B cell (primary cell): ENCODE measurements around the gene PLCG1. TPM values are rescaled to one million over a fixed set of nuclear protein-coding genes. Genes with fewer than 3 reads are reported as not detected.

Source experiments
- ATAC-seq: fragments of 200-7000 bp; cut with Tn5 transposase; one replicate; pipeline ENCODE4 v1.10.0; 2021; ENCODE audit warnings: low read depth, mild to moderate bottlenecking, moderate number of reproducible peaks, moderate library complexity
- CTCF ChIA-PET: fragments of 350-600 bp; sonication (Branson Sonifier 250); formaldehyde crosslinking; loops from one replicate; lab custom pipeline; 2021; ENCODE audit warnings: antibody characterized with exemption, inconsistent platforms; lab: Charles Lee
- POLR2A ChIA-PET: fragments of 350-600 bp; sonication (Branson Sonifier 250); formaldehyde crosslinking; loops from one replicate; lab custom pipeline; 2021; ENCODE audit warnings: antibody characterized with exemption; lab: Charles Lee
- DNase-seq: peaks from one replicate; pipeline ENCODE4 v3.0.0; 2013
- H2AFZ ChIP-seq: 2 replicates; pipeline ENCODE4 v1.6.1; 2012; ENCODE audit warnings: mild to moderate bottlenecking, low read depth, low read length; ENCODE audit not compliant: insufficient read depth, poor library complexity, severe bottlenecking
- H3K27ac ChIP-seq, 2 donors: 1 replicate in 1 of 2; 2 replicates in 1 of 2; pipeline ENCODE4 v1.5.1; 2012 to 2013; ENCODE audit warnings: low read length in 2 of 2, mild to moderate bottlenecking in 2 of 2, moderate library complexity in 1 of 2
- H3K27me3 ChIP-seq, 4 experiments: fragments of 200-600 bp in 1 of 4; sonication (generic) in 1 of 4; replicated peaks in 1 of 4; 1 replicate in 2 of 4; 2 replicates in 2 of 4; pipeline versions ENCODE4 v1.6.1 to v1.7.0; 2013 to 2016; ENCODE audit warnings: low read length in 3 of 4, mild to moderate bottlenecking in 2 of 4, mixed read lengths in 1 of 4, moderate library complexity in 1 of 4; ENCODE audit not compliant: insufficient read depth in 4 of 4, control insufficient read depth in 3 of 4; ENCODE audit errors: control extremely low read depth in 1 of 4
- H3K36me3 ChIP-seq, 2 experiments: replicated peaks in 1 of 2; 1 replicate in 1 of 2; 2 replicates in 1 of 2; pipeline versions ENCODE4 v1.6.1 to v1.7.1; 2013; ENCODE audit warnings: low read length in 1 of 2; ENCODE audit not compliant: insufficient read depth in 2 of 2, control insufficient read depth in 1 of 2; ENCODE audit errors: control extremely low read depth in 1 of 2, extremely low read depth in 1 of 2
- H3K4me1 ChIP-seq, 2 donors: fragments of 200-600 bp in 1 of 2; sonication (generic) in 1 of 2; 1 replicate in 1 of 2; 2 replicates in 1 of 2; pipeline versions ENCODE4 v1.5.1 to v1.6.1; 2013 to 2017; ENCODE audit warnings: low read length in 2 of 2; ENCODE audit not compliant: control insufficient read depth in 2 of 2, insufficient read depth in 2 of 2
- H3K4me2 ChIP-seq: replicated peaks from 2 replicates; pipeline ENCODE3; 2012; ENCODE audit warnings: mild to moderate bottlenecking, low read depth, low read length; ENCODE audit not compliant: poor library complexity, severe bottlenecking
- H3K4me3 ChIP-seq, 5 experiments: fragments of 200-600 bp in 1 of 5; sonication (generic) in 1 of 5; 1 replicate in 3 of 5; 2 replicates in 2 of 5; pipeline versions ENCODE4 v1.5.1 to v1.7.0; 2011 to 2016; ENCODE audit warnings: low read length in 4 of 5, mild to moderate bottlenecking in 4 of 5, low read depth in 2 of 5, control low read depth in 1 of 5, moderate library complexity in 1 of 5; ENCODE audit not compliant: insufficient read depth in 1 of 5; ENCODE audit errors: control extremely low read depth in 1 of 5, extremely low read depth in 1 of 5
- H3K79me2 ChIP-seq: fragments of 200-600 bp; sonication (generic); one replicate; pipeline ENCODE4 v1.6.0; 2016; ENCODE audit warnings: low read length; ENCODE audit not compliant: control insufficient read depth, insufficient read depth
- H3K9ac ChIP-seq: fragments of 200-600 bp; sonication (generic); 2 replicates; pipeline ENCODE4 v1.6.1; 2017; ENCODE audit warnings: mild to moderate bottlenecking, low read length, moderate library complexity
- H3K9me3 ChIP-seq, 3 donors: one replicate each; pipeline versions ENCODE4 v1.6.1 to v1.7.1; 2013; ENCODE audit warnings: low read length in 2 of 3; ENCODE audit not compliant: control insufficient read depth in 2 of 3, insufficient read depth in 1 of 3; ENCODE audit errors: control extremely low read depth in 1 of 3
- H4K20me1 ChIP-seq: 2 replicates; pipeline ENCODE4 v1.6.0; 2012; ENCODE audit warnings: mild to moderate bottlenecking, low read length; ENCODE audit not compliant: insufficient read depth, control insufficient read depth, poor library complexity, severe bottlenecking
- H3K27ac Mint-ChIP-seq: one replicate; pipeline ENCODE4 v1.8.0; 2021; ENCODE audit warnings: mixed read lengths
- H3K27me3 Mint-ChIP-seq: one replicate; pipeline ENCODE4 v1.8.0; 2021; ENCODE audit warnings: mixed read lengths
- H3K4me1 Mint-ChIP-seq: one replicate; pipeline ENCODE4 v1.8.0; 2021; ENCODE audit warnings: mixed read lengths
- H3K4me3 Mint-ChIP-seq: one replicate; pipeline ENCODE4 v1.8.0; 2021; ENCODE audit warnings: mixed read lengths
- H3K9me3 Mint-ChIP-seq: one replicate; pipeline ENCODE4 v1.8.0; 2022; ENCODE audit warnings: mixed read lengths; ENCODE audit not compliant: insufficient read depth
- CTCF ChIP-seq: fragments of 200-600 bp; IDR thresholded peaks from one replicate; pipeline ENCODE4 v1.8.0; 2022; ENCODE audit warnings: antibody characterized with exemption, mild to moderate bottlenecking
- EZH2 ChIP-seq: IDR thresholded peaks from 2 replicates; pipeline ENCODE4 v1.6.1; 2012; ENCODE audit warnings: borderline replicate concordance, low read depth, mild to moderate bottlenecking, moderate library complexity, low read length; ENCODE audit not compliant: insufficient read depth, poor library complexity, severe bottlenecking
- WGBS: methylation state at CpG from one replicate; pipeline ENCODE4 v1.1.5; 2013; ENCODE audit warnings: missing lambda C conversion rate; ENCODE audit not compliant: insufficient coverage; 5-methylcytosine and 5-hydroxymethylcytosine counted together
- intact Hi-C: fragments of 100-400 bp; cut with micrococcal nuclease; formaldehyde crosslinking; loops from one replicate; pipeline ENCODE4 v1.10.0; 2022
- polyA plus RNA-seq: library from polyadenylated mRNA; depleted of rRNA; stranded (reverse); fragments of >200 nt; gene quantifications from 2 replicates; pipeline ENCODE4 v1.2.3, GENCODE V29; 2012
- total RNA-seq, 2 donors: library from RNA; stranded (reverse); fragments of 120-200 nt in 1 of 2; gene quantifications; 1 replicate in 1 of 2; 2 replicates in 1 of 2; pipeline versions ENCODE4 v1.2.3 to v1.2.4, GENCODE V29; 2013 to 2022

PLCG1 gene
- total and polyA plus RNA-seq, 2 donors (not counting 1 experiment from before 2014, with no cell fraction given): 98.7 to 101 TPM

GRCh38 chr20:41140226-41141133, 3.1 kb downstream of the PLCG1 start:
- Mint-ChIP-seq H3K4me3 (peak overlapping the region; percentile 83), H3K9me3 (no peaks in the 10 kb centered on the region), H3K27me3 (no peaks in the 10 kb centered on the region), H3K4me1 (peaks cover 78% of the 10 kb centered on the region), H3K27ac (peak overlapping the region; percentile 77)
- Histone ChIP-seq H3K79me2 (peaks cover 69% of the 10 kb centered on the region), H3K4me1 (peaks cover 57 to 68% of the 10 kb centered on the region in 2 donors), H3K27me3 (no peaks in the 10 kb centered on the region), H3K9me3 (no peaks in the 10 kb centered on the region), H2AFZ (no peak overlapping the region), H3K36me3 (peaks cover 0 to 3% of the 10 kb centered on the region in 2 experiments), H4K20me1 (peaks cover 28% of the 10 kb centered on the region), H3K4me3 (no peak overlapping the region), H3K9ac (no peak overlapping the region), H3K27ac (peak overlapping the region; percentile 45 to 51), H3K4me2 (peak overlapping the region; percentile 11)
- 95% methylated on average over 10 of the region's 10 CpGs for WGBS
- TF ChIP-seq CTCF (no peak), EZH2 (no peak)
- DNase-seq (no peak), ATAC-seq (no peak)
- ChIA-PET CTCF (interaction anchor here (0.6 to 10.0 kb wide), 3 partner anchors 14 to 151 kb away, joined by 3 to 122 read pairs (median 5); no protein-coding TSS in a partner anchor), POLR2A (interaction anchor here (1.4 kb wide), 1 partner anchor 12 kb away, joined by 3 read pairs; no protein-coding TSS in a partner anchor)
- intact Hi-C loops: loop anchor here (1.0 kb wide), 1 partner anchor 17 kb away; no protein-coding TSS in a partner anchor
